ENCODE data around the gene KIF3B.

DNA sequence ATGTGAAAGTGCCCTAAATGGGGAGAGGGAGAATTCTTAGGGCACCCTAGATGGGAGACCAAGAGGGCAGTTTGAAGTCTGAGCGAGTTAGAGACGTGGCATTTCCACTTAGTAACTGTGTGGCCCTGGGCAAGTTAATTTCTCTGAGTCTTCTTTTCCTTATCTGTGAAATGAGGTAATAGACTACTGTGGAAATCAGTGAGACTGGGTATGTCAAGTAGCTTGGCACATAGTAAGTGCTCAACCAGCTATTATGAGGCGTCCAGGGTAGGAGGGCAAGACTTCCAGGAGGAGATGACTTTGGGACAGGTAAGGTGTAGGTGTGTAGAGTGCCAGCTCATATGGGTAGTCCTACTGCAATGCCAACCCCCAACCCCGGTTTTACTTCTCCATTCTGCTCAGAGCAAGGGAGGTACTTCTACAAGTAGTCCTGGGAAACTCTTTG, 770 bp downstream of the KIF3B start:
- TF ChIP-seq, protein P1, sequence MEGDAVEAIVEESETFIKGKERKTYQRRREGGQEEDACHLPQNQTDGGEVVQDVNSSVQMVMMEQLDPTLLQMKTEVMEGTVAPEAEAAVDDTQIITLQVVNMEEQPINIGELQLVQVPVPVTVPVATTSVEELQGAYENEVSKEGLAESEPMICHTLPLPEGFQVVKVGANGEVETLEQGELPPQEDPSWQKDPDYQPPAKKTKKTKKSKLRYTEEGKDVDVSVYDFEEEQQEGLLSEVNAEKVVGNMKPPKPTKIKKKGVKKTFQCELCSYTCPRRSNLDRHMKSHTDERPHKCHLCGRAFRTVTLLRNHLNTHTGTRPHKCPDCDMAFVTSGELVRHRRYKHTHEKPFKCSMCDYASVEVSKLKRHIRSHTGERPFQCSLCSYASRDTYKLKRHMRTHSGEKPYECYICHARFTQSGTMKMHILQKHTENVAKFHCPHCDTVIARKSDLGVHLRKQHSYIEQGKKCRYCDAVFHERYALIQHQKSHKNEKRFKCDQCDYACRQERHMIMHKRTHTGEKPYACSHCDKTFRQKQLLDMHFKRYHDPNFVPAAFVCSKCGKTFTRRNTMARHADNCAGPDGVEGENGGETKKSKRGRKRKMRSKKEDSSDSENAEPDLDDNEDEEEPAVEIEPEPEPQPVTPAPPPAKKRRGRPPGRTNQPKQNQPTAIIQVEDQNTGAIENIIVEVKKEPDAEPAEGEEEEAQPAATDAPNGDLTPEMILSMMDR (IDR thresholded peaks at IDR 0.05; ENCODE audit: low read length) = no peak
- TF ChIP-seq EZH2phosphoT487 (IDR thresholded peaks at IDR 0.05; ENCODE audit: low read length) = no peak
